HL-60/S4 treated with retinoic acid at 250 ng/mL for 4 days and 3 days (cell line): ENCODE data around the gene CCL27.

Experiments used
- in situ Hi-C: fragments of 300-500 bp; cut with MboI; formaldehyde crosslinking; loops from 2 replicates; pipeline ENCODE4 v1.7.0; 2022; ENCODE audit warnings: low sequenced_read_pairs

Gene CCL27

DNA sequence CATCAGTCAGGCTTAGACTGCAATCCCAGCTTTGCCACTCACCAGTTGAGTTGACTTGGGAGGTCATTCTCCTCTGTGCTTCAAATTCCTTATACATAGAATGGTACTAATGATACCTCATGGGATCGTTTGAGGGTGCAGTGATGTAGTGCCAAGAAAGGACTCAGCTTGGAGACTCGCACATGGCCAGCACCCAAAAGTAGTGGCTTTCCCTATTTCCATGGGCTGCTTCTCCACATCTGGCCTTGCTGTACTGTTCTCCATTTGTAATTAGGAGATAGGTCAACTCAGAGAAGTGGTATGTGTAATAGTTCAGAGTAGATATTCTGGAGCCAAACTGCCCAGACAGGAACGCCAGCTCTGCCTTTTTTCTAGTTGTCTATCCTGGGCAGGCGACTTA is 23.1 kb upstream of the CCL27 start:
- in situ Hi-C loops = no loop called here

DNA sequence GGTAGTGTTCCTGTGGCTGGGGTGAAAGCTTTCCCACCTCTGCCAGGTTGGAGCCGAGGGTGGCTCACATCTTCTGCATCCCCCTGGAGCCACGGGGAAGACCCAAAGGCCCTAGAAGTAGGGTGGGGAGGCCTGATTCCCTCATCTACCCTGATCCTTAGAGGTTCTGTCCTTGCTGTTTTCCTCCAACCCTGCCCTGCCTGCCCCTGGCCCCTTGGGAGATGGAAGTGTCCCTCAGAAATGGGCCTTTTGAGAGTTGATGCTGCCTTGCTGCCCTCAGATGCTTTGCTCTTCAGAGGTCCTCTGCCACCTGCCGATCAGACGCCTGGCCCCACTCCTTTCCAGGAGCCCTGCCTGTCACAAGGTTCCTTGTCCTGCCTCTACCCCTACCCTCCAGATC is 22.4 kb upstream of the CCL27 start:
- in situ Hi-C loops = no loop called here

DNA sequence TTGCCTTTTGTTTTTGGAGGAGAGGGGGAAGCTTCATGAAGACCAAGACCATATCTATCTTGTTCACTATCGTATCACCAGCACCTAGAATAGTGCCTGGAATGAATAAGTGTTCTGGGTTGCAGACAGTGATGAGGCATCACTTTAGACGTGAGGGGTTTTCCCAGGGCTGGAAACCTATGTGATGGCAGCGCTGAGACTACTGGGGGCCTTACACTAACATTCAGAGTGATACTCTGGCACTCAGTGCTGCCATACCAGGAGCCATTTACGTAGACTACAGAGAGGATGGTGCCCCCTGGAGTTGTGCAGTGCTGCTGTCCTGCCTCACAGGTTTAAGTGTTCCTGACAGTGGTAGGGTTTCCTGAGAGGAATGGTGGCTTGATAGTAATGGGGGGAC is 21.7 kb upstream of the CCL27 start:
- in situ Hi-C loops = no loop called here

DNA sequence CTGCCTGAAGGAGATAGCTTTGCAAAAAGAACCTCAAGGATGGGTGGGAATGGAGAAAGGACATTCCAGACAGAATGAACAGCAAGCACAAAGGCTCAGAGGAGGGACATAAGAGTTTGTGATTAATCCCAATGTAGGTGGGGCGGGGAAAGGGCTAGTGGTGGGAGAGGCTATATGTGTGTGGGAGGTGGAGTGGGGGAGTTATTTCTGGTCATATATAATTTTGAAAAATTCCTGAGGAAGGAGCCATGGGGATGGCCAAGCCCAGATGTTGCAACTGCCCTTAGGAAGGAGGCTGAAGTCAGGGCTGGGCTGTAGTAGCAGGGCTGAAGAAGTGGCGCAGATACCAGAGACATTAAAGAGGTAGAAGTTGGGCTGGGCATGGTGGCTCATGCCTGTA is 13.4 kb upstream of the CCL27 start:
- in situ Hi-C loops = no loop called here

DNA sequence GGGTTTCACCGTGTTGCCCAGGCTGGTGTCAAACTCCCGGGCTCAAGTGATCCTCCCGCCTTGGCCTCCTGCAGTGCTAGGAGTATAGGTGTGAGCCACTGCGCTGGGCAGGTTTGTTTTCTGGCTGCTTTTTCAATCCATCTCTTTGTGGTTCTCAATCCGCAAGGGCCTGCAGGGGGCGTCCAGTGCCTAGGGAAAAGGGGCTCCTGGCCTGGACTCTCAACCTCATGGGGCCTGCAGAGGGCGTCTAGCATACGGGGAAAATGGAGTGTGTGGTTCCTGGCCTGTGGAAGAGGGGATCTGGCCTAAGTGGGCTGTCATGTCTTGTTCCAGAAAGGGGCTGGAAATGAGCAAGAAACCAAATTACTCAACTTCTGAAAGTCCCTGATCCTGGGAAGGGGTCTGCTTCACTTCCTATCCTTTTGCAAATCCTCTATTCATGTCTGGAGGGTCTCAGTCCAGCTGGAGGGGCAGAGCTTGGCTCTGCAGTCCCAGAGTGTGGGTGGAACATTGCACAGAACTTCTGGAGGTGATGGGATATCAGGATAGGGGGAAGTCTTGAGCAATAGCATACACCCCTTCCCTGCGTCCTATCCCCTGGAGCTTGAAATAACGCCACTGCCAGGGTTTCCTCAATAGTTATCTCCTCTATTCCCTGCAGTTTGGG is 12.7 kb upstream of the CCL27 start:
- in situ Hi-C loops = no loop called here

DNA sequence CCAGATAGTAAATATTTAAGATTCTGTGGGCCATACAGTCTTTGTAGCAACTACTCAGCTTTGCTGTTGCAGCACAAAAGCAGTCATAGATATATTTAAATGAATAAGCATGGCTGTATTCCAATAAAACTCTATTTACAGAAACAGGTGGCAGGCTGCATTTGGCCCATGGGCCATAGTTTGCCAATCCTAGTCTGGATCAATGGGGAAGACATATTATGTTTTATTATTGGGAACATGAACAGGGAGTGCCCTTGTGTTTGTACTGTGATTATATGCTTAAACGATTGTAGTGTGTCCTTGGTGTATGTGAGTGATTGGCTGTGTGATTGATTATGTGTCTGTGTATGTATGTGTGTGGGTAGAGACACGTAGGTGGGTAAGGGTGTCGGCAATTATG is 12.0 kb upstream of the CCL27 start:
- in situ Hi-C loops = no loop called here

DNA sequence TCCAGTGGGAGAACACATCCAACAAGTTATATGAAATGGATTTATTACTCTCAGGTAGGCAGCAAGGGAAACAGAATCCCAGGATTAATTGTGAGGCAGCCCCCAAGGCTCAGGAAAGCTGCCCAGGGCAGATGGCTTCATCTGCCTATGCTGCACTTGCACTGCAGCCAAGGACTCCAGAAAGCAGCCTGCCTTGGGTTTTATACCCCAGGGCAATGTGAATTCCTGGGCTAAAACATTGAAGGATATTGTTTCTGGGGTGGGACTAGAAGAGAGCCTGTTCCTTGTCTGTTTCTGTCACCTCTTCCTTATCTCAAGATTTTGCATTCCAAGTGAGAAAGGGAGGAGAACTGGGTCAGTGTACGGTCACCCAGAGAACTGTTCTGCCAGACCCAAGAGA is 8.8 kb upstream of the CCL27 start:
- in situ Hi-C loops = no loop called here

DNA sequence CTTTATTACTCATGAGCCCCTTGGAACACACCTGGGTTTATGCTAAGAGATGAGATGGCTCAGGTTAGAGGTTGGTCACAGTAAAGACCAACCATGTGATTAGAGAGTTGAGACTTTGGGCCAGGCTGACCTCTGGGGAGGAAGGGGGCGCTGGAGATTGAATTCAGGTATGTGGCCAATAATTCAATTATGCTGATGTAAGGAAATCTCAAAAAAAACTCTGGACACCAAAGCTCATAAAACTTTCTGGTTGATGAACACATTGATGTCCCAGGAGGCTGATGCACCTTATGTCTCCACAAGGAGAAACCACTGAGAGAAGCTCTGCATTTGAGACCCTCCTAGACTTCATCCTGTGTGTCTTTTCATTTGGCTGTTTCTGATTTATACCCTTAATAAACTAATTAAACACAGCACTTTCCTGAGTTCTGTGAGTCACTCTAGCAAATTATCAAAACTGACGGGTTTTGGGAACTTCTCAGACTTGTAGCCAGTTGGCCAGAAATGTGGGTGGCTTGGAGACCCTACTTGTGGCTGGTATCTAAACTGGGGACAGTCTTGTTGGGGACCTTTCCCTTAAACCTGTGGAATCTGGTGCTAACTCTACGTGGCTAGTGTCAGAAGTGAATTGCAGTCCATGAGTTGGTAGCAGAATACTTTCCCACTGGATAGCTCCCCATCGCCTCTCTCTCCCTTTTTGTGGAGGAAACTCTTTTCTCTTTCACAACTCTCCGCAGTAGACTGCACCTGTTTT is 7.5 kb upstream of the CCL27 start:
- in situ Hi-C loops = loop anchor here (10.0 kb wide), 1 partner anchor 65 kb away; no protein-coding TSS in a partner anchor

DNA sequence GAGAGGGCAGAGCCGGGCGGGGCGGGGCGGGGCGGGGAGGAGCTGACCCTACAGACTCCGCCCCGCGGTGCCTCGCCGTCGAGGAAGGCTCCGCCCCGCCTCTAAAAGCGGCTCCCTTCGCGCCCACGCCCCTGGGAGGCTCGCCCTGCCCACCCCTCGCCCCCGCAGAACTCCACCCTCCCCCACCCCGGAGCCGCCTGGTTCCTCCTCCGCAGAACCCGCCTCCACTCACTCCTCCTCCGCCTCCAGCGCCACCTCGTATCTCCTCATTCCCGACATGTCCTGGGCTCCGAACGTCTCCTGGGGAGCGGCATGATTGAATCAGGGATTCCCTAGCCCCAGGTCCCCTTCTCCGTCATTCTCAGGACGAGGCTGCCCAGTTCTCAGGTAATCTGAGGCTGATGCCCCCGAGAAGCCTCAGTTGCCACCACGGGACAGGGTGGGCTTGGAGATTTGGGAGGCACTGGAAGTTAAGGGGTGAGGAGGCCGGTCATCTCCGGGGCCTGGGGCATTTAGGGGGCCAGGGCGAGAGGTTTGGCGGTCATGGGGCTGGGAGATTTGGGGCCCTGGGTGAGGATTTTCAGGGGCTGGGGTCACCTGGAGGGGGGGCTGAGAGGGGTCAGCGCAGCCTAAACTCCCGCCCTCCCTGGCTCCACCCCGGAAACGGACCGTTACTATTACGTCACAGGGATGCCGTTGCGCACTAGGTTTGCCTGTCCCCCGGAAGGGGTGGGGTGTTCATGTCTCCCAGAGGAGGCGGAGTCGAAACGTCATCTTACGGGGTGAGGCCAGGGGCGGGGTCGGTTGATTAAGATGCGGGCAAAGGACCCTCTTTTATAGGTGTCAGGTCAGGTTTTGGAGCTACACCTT is 3.2 kb upstream of the CCL27 start:
- in situ Hi-C loops = loop anchor here (10.0 kb wide), 1 partner anchor 61 kb away; no protein-coding TSS in a partner anchor

DNA sequence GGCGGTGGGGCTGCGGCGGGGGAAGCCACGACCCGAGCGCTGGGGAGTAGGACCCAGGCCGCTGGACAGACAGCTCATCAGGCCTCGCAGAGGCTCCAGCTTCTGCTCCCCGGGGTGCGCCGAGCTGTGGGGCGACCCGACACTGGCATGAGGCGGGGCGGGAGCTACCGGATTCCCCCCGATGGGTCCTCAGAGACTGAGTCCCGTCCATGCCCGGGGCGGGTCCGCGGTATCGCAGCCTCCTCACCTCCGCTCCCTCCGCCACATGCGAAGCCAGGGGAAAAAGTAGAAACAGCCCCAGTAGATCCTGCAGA is 2.6 kb upstream of the CCL27 start:
- in situ Hi-C loops = loop anchor here (10.0 kb wide), 1 partner anchor 60 kb away; no protein-coding TSS in a partner anchor

DNA sequence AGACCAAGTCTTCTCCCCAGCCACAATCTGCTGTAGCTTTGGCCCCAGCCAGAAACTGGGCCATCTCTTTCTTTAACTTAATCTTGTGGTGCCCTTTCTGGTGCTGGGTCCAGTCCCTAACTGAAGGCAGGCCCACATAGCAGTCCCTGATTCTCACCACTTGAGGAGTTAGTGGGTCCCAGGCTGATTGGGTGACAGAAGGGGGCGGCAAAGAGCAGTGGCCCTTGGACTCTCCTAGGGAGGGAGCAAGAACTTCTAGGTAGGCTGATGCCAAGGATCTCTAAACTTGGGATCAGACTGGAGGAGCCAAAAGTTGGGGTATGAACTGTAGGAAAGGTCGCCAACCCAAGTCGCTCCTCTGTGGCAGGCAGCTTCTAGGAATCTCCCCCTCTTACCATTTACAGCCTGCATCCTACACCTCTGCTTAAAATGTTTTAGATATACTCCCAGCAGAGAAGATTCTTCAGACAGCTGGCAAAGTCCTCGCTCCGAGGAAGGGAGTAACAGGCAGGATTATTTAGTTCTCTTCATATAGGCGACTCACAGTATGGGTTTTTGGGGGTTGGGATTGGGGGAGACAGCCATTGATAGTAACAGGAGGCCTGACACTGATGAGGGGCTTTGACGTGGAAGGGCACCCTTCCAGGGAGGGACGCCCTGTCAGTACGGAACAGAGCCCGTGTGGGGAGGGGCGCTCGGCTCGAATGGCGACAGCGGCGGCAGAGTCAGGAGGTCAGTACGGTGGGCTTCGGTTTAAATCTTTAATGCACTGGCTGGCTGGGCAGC is 2.0 kb upstream of the CCL27 start:
- in situ Hi-C loops = loop anchor here (10.0 kb wide), 1 partner anchor 60 kb away; no protein-coding TSS in a partner anchor

DNA sequence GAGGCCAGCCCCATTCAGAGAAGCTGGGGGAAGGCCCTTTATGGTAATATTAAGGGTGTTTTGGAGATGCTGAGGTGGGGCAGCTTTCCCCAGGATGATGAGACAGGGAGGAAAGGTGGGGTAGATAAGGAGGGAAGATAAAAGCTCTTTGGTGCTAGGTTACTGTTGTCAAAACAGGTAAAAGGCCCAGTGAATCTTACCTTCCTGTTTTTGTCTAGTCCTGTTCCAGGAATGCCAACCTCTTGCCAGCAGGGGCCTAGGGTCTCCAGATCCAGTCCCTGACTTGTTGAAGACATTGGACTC is 797 bp upstream of the CCL27 start:
- in situ Hi-C loops = loop anchor here (10.0 kb wide), 1 partner anchor 58 kb away; no protein-coding TSS in a partner anchor

DNA sequence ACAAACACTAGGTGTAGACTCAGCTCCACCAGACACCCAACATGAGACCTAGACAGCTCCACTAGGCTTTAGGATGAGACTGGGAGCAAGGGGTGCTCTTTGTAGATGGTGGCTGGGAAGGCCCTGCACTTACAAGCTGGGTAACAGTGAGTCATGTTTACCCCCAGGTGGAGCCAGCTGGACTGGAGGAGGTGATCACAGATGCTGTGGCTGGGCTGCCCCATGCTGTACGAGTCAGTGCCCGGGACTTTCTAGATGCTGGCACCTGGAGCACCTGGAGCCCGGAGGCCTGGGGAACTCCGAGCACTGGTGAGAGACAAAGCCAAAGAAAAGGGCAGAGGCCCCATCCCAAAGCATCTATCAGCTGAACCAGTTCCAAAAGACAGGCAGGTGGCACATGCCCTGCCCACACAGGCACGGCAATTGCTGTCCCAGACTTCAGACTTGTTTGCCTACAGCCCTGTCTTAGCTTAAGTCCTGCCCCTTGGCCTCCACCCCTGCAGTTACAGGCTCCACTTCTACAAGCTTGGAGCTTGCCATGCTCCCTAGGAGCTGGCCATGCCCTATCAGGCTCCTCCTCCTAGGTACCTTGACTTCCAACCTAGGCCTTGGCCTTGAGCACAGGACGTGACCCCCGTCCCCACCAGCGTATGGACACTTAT is 2.7 kb downstream of the CCL27 start:
- in situ Hi-C loops = loop anchor here (10.0 kb wide), 1 partner anchor 55 kb away; no protein-coding TSS in a partner anchor

DNA sequence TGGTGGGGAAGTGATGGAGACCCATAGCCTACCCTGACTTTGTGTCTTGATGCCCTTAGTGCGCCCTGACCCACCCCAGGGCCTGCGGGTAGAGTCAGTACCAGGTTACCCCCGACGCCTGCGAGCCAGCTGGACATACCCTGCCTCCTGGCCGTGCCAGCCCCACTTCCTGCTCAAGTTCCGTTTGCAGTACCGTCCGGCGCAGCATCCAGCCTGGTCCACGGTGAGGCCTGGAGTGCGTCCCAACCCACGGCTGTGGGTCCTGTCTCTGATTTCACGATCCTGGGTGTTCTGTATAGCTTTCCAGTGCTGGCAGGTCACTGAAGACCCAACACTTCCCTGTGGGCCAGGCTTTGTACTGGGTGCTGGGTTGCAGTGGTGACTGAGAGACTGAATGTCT is 4.0 kb downstream of the CCL27 start:
- in situ Hi-C loops = no loop called here

DNA sequence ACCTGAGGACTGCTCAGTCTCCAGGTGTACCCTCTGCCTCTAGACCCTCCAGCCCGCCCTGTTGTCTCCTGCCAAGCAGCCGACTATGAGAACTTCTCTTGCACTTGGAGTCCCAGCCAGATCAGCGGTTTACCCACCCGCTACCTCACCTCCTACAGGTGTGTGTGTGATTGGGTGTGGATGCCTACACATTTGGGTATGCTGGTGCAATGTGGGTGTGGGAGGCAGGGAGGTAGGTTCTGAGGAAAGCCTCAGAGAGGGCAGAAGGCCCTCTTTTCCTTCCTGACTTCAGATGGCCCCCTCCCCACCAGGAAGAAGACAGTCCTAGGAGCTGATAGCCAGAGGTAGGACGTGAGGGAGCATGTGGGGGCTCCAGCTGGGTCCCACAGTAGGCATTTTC is 5.5 kb downstream of the CCL27 start:
- in situ Hi-C loops = no loop called here

DNA sequence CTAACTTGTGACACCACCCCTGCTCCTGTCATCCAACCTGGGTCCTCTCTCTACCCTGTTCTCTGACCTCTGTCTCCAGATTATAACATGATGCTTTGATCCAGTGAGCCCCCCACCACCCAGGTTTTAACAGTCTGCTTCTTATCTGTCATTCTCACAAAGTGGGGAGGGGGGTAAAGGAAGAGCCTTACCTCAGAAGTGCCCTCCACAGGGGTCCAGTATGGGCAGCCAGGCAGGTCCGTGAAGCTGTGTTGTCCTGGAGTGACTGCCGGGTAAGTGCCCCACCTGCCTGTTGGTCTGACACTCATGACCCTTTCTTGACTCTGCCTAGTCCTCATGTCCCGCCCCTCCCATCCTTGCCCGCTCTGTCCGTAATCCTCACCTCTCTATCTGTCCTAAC is 7.1 kb downstream of the CCL27 start:
- in situ Hi-C loops = no loop called here

DNA sequence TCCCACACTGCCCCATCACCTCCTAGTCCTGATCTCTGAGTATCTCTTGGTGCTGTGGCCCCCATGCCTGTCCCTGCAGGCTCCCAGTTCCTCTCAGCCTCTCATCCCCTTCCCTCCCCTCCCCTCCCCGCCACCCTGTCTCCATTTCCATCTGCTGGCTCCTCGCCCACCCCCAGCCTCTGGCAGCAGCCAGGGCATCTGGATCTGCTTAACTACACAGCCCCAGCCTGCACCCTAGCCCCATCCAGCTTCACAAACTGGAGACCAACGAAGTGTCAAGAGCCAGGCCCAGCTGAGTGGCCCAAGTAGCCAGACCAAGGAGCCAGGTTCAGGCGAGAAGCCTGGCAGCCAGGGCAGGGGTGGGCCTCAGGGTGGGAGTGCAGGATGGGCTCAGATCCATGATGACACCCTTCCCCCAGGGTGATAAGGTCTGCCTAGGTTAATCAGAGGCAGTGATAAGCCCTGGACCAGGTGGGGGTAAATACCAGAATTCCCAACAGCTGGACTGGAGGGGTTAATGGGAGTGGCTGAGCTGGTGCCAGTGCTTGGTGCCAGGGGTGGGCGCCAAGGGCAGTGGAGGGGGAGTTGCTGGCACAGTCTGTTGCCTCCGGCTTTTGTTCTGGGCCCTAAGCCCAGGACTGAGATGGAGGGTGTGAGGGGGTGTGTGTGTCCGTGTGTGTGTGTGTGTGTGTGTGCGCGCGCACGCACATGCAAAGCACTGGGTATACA is 8.0 kb downstream of the CCL27 start:
- in situ Hi-C loops = no loop called here

DNA sequence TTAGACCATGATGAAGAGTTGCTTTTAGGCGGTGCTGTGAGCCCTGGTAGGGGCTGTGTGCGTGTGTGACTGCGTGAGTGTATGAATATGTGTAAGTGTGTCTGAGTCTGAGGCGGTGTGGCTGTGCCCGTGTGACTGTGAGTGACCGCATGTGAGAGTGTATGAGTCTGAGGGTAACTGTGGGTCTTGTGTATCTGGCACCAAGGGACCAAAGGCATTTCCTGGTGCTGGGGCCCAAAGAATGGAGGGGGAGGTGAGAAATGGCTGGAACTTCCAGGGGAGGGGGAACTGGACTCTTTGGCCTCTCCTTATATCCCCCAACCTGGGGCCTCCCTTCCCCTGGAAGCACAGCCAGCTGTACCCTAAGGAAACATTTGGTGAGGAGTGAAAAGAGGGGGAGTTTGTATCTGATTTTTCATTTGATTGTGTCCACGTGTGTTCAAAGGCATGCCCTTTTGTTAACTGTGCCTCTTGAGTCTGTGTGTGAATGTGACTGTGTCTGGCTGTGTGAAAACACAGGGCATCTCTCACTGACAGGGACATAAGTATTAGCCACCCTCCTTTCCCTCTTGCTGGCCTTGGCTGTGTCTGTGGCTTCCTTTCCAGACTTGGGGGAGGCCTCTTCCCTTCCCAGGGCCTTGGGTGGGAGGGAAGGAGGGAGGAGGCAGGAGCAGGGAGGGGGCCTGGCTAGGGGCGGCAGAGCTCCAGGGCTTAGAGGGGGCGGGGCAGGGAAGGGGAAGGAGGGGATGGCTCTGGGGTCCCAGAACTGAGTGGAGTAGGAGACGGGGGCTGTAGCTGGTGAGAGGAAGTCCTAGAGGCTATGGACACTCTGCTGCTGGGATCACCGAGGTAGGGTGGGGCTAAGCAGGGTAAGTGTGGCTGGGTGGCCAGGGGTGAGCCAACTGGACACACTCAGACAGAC is 9.0 kb downstream of the CCL27 start:
- in situ Hi-C loops = no loop called here

DNA sequence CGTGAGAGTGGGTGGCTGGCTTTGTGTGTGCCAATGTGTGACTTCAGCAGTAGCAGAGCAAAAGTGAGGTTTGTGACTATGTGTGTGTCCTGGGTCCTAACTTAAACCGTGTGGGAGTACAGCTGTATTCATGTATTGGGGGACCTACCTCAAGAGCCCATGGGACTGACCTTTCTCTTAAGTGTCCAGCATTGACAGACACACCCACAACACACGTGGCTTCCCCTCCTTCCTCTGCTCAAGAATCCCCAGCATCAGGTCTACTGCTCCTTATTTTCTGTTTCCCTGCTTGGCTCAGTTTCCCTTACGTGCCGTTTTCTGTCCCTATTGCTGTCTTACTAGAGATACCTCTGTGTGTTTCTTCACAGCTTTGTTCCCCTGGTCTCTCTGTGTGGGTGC is 9.9 kb downstream of the CCL27 start:
- in situ Hi-C loops = no loop called here
